Mesothelial cell of epicardium (in vitro differentiated cells): ENCODE measurements around the gene AGBL4. TPM values are rescaled to one million over a fixed set of nuclear protein-coding genes. Genes with fewer than 3 reads are reported as not detected.

Experiments
- DNase-seq, 2 experiments: peaks; one replicate each; pipeline ENCODE4 v3.0.0; 2021; ENCODE audit warnings: low spot score in 2 of 2; ENCODE audit not compliant: unreplicated experiment in 2 of 2
- H3K27ac Mint-ChIP-seq: 2 replicates; pipeline ENCODE4 v1.8.0; 2021; ENCODE audit warnings: mixed read lengths
- H3K27me3 Mint-ChIP-seq: 2 replicates; pipeline ENCODE4 v1.8.0; 2021; ENCODE audit warnings: low read depth, mixed read lengths
- H3K36me3 Mint-ChIP-seq: 2 replicates; pipeline ENCODE4 v1.8.0; 2021; ENCODE audit warnings: mixed read lengths
- H3K4me1 Mint-ChIP-seq: 2 replicates; pipeline ENCODE4 v1.8.0; 2021; ENCODE audit warnings: mixed read lengths
- H3K4me3 Mint-ChIP-seq: 2 replicates; pipeline ENCODE4 v1.8.0; 2021; ENCODE audit warnings: mild to moderate bottlenecking, moderate library complexity, mixed read lengths
- H3K9me3 Mint-ChIP-seq: 2 replicates; pipeline ENCODE4 v1.8.0; 2021; ENCODE audit warnings: mixed read lengths
- CTCF ChIP-seq: fragments of 200-600 bp; sonication (generic); IDR thresholded peaks from one replicate; pipeline ENCODE4 v1.5.0; 2021; ENCODE audit warnings: antibody characterized with exemption; ENCODE audit not compliant: unreplicated experiment
- total RNA-seq: library from RNA; stranded (reverse); gene quantifications from 3 replicates; pipeline ENCODE4 v1.2.1, GENCODE V29; 2021

The AGBL4 gene
- total RNA-seq, 1 donor from 2014 or later, result 0.42 TPM

GRCh38 chr1:48898894-48899293 is 1124.9 kb downstream of the AGBL4 start:
- Mint-ChIP-seq H3K27me3 (peaks cover 4% of the 10 kb centered on the region), H3K4me3 (no peak overlapping the region), H3K9me3 (peaks cover 4% of the 10 kb centered on the region), H3K27ac (no peak overlapping the region), H3K4me1 (no peaks in the 10 kb centered on the region), H3K36me3 (no peaks in the 10 kb centered on the region)
- no peak for TF ChIP-seq CTCF
- DNase-seq, result no peak

- Mint-ChIP-seq H3K27me3 (peaks cover 5% of the 10 kb centered on the region), H3K9me3 (no peaks in the 10 kb centered on the region), H3K36me3 (no peaks in the 10 kb centered on the region), H3K4me1 (no peaks in the 10 kb centered on the region), H3K27ac (no peak overlapping the region), H3K4me3 (no peak overlapping the region)
- TF ChIP-seq CTCF, result no peak
- no peak for DNase-seq
These were observed 1134.1 kb downstream of the AGBL4 start for GRCh38 chr1:48889615-48890014.

- H3K4me1 Mint-ChIP-seq, result no peaks in the 10 kb centered on the region
- DNase-seq, result no peak
- TF ChIP-seq CTCF, result no peak
- H3K27ac Mint-ChIP-seq, result no peak overlapping the region
- peaks cover 7% of the 10 kb centered on the region for H3K27me3 Mint-ChIP-seq
- H3K4me3 Mint-ChIP-seq, result no peak overlapping the region
- H3K9me3 Mint-ChIP-seq, result no peaks in the 10 kb centered on the region
- H3K36me3 Mint-ChIP-seq, result no peaks in the 10 kb centered on the region
These were observed 1134.7 kb downstream of the AGBL4 start for GRCh38 chr1:48889082-48889481.

GRCh38 chr1:48887796-48888195 is 1136.0 kb downstream of the AGBL4 start:
- Mint-ChIP-seq H3K36me3 (no peaks in the 10 kb centered on the region), H3K27me3 (peaks cover 12% of the 10 kb centered on the region)

GRCh38 chr1:48882020-48882419 is 1141.7 kb downstream of the AGBL4 start:
- peaks cover 12% of the 10 kb centered on the region for H3K27me3 Mint-ChIP-seq

More at GRCh38 chr1:48887796-48888195, 1136.0 kb downstream of the AGBL4 start:
- Mint-ChIP-seq H3K4me3 (no peak overlapping the region), H3K4me1 (no peaks in the 10 kb centered on the region), H3K27ac (no peak overlapping the region), H3K9me3 (no peaks in the 10 kb centered on the region)
- DNase-seq, result no peak
- no peak for TF ChIP-seq CTCF

More at GRCh38 chr1:48882020-48882419, 1141.7 kb downstream of the AGBL4 start:
- no peaks in the 10 kb centered on the region for H3K4me1 Mint-ChIP-seq
- no peak overlapping the region for H3K4me3 Mint-ChIP-seq
- TF ChIP-seq CTCF, result no peak
- no peak overlapping the region for H3K27ac Mint-ChIP-seq
- H3K36me3 Mint-ChIP-seq, result no peaks in the 10 kb centered on the region
- DNase-seq, result no peak
- H3K9me3 Mint-ChIP-seq, result no peaks in the 10 kb centered on the region
